ENCODE results near the gene CCNQ.
"Not testable (repeated sequence)": the region's sequence is repeated elsewhere in the genome, so short reads cannot be mapped to it uniquely, and the experiment has no call there.

The CCNQ gene

DNA sequence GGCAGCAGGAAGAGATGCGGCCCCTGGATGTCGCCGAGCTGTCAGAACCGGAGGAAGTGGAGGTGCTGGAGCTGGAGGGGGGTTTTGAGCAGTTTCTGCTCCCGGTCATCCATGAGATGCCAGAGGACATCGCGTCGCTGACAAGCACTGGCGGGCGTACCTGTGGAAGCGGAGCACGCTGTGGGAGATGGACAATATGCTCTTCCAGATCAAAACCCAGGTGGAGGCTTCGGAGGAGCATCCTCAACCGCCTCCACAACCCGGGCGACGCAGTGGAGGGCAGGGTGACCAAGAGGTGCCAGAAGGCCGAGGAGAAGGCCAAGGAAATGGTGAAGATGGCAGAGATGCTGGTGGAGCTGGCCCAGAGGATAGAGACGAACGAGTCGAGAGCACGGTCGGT is 7.6 kb upstream of the CCNQ start:
- CTCF ChIA-PET, result interaction anchor here (1.0 to 1.3 kb wide), 4 partner anchors 14 to 67 kb away, joined by 3 to 4 read pairs (median 3); no protein-coding TSS in a partner anchor
- POLR2A ChIA-PET, result no interaction called here
- TF ChIP-seq, protein P1, sequence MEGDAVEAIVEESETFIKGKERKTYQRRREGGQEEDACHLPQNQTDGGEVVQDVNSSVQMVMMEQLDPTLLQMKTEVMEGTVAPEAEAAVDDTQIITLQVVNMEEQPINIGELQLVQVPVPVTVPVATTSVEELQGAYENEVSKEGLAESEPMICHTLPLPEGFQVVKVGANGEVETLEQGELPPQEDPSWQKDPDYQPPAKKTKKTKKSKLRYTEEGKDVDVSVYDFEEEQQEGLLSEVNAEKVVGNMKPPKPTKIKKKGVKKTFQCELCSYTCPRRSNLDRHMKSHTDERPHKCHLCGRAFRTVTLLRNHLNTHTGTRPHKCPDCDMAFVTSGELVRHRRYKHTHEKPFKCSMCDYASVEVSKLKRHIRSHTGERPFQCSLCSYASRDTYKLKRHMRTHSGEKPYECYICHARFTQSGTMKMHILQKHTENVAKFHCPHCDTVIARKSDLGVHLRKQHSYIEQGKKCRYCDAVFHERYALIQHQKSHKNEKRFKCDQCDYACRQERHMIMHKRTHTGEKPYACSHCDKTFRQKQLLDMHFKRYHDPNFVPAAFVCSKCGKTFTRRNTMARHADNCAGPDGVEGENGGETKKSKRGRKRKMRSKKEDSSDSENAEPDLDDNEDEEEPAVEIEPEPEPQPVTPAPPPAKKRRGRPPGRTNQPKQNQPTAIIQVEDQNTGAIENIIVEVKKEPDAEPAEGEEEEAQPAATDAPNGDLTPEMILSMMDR (IDR thresholded peaks at IDR 0.05; ENCODE audit: control extremely low read depth, extremely low read depth, low read depth, missing control alignments), result no peak
- no peak for DNase-seq (ENCODE audit: extremely low spot score)

DNA sequence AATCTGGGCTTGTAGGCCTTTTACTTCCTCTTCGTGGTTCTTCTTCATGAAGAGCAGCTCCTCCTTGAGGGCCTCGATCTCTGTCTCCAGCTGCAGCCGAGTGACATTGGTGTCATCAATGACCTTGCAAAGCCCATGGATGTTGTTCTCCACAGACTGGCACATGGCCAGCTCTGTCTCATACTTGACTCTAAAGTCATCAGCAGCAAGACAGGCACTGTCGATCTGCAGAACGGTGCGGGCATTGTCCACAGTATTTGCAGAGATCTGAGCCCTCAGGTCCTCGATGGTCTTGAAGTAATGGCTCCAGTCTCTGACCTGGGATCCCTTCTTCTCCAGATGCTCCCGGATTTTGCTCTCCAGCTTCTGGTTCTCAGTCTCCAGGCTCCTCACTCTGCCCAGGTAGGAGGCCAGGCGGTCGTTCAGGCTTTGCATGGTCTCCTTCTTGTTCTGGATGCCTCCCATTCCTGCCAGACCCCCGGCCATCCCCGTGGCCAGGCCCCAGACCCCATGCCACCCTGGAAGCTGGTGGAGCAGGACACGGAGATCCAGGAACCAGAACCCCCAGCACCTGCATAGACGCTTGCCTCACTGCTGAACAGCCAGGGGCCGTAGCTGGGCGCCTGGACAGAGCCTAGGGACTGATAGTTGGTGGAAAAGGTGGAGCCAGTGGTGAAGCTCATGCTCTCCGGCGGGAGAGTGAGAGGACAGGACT is 5.9 kb upstream of the CCNQ start:
- POLR2A ChIA-PET; DNase-seq (ENCODE audit: extremely low spot score): not testable (repeated sequence)
- CTCF ChIA-PET, result interaction anchor here (1.1 to 1.5 kb wide), 4 partner anchors 34 to 663 kb away, joined by 3 read pairs; no protein-coding TSS in a partner anchor

DNA sequence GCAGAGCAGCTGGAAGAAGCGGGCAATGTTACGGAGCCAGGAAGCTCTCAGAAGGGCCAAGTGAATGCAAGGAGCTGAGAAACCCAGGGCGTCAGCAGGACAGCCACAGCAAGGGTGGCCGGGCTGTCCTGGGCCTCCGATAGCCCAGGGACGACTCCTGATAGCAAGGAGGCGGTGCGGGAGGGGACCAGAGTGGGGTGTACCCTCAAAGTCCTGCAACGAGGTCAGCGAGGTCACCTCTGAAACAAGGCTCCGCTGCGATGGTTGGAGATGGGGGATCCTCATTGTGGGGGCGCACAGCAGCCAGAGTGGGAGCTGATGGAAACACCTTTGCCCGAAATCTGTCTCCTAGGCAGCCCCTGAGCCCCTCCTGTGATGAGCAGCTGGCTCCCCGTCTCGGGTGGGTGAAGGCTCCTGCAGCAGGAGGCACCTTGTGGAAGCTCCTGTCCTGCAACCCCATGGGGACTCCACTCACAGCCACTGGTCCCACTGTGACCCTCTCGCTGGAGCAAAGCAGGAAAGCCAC is 4.3 kb upstream of the CCNQ start:
- POLR2A ChIA-PET, result no interaction called here
- TF ChIP-seq, protein P1 (IDR thresholded peaks at IDR 0.05; ENCODE audit: control extremely low read depth, extremely low read depth, low read depth, missing control alignments), result no peak
- no peak for DNase-seq (ENCODE audit: extremely low spot score)
- CTCF ChIA-PET, result interaction anchor here (1.0 to 1.1 kb wide), 2 partner anchors 9 to 64 kb away, joined by 3 to 4 read pairs; no protein-coding TSS in a partner anchor

DNA sequence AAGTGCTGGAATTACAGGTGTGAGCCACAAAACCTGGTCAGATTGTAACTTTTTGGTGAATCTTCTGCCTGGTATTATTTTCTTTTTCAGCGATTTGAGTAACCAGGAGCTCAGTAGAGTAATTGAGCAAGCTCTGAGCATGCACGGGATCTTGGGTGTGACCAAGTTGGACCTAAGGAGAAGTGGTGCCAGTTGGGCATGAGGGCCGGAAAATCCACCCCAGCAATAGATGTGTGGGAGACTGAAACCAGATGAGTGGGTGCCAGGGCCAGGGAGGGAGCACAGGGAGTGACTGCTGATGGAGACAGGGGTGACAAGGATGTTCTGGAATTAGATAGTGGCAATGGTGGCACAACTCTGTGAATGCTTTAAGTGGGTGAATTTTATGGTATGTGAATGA is 3.7 kb upstream of the CCNQ start:
- POLR2A ChIA-PET, result no interaction called here

DNA sequence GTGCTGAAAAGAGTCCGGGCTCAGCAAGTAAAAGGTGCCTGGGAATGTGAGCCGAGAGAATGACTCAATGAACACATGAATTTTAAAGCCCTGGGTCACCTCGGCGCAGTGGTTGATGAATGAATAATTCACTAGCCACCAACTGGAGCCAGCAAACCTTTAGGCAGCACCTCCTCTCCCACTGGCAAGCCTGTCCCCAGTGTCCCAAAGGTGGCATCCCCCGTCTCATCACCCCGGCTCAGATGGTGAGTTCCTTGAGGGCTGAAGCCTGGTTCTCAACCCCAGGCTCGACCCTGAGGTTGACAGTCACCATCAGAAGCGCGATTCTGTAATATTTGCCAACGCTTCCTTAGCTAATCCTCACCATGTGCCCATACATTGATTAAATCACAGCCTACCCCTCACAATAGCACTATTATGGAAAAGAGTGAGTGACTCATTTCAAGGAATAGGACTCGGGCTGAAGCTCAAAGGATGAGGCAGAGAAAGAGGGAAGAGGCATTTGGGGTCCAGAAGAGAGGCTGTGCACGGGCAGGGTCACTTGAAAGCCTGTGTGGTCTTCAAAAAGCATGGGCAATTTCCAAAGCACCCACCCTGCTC is 2.7 kb upstream of the CCNQ start:
- ChIA-PET POLR2A (no interaction called here), CTCF (interaction anchor here (1.8 to 6.3 kb wide), 2 partner anchors 8 to 66 kb away, joined by 7 to 39 read pairs; no protein-coding TSS in a partner anchor)
- no peak for DNase-seq (ENCODE audit: extremely low spot score)
- TF ChIP-seq, protein P1 (IDR thresholded peaks at IDR 0.05; ENCODE audit: control extremely low read depth, extremely low read depth, low read depth, missing control alignments), result no peak

More for the DNA sequence above, 3.7 kb upstream of the CCNQ start:
- DNase-seq (ENCODE audit: extremely low spot score), result no peak
- CTCF ChIA-PET, result interaction anchor here (1.1 kb wide), 1 partner anchor 63 kb away, joined by 4 read pairs; no protein-coding TSS in a partner anchor
- TF ChIP-seq, protein P1 (IDR thresholded peaks at IDR 0.05; ENCODE audit: control extremely low read depth, extremely low read depth, low read depth, missing control alignments), result no peak

DNA sequence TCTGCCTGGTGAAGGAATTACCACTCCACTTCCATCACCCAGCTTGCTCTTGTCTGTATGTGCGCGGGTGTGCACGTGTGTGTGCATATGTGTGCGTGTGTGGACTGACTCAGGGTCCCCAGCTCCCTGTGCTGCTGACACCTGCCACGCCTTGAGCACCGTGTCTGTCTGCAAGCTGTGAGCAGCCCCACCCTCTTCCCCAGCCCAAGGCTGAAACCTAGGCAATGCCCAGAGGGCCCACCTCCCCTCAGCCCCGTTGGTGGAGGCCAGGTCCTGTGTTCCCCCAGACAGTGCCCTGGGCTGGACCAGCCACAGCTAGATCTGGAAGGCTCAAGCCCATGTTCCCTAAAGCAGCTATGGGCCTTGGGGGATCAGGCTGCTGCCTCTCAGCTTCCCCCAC is 2.0 kb upstream of the CCNQ start:
- TF ChIP-seq, protein P1 (IDR thresholded peaks at IDR 0.05; ENCODE audit: control extremely low read depth, extremely low read depth, low read depth, missing control alignments), result no peak
- CTCF ChIA-PET, result interaction anchor here (1.0 to 6.3 kb wide), 4 partner anchors 9 to 67 kb away, joined by 3 to 39 read pairs (median 5); no protein-coding TSS in a partner anchor
- DNase-seq (ENCODE audit: extremely low spot score), result no peak
- POLR2A ChIA-PET, result no interaction called here

DNA sequence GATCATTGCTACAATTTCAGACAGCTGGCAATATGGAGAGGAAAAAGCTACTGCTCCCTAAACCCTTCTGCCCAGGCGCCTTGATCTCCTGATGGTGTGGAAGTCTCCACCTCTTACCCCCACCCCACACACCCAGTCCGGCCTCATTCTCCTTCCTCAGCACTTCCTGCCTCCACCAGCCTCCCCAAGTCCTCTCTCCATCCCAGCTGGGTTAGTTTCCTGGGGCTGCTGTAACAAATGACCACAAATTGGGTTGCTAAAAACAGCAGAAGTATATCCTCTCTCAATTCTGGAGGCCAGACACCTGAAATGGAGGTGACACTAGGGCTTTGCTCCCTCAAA is 1.1 kb upstream of the CCNQ start:
- POLR2A ChIA-PET, result no interaction called here
- CTCF ChIA-PET, result interaction anchor here (1.0 to 6.3 kb wide), 5 partner anchors 10 to 68 kb away, joined by 3 to 39 read pairs (median 3); no protein-coding TSS in a partner anchor
- no peak for DNase-seq (ENCODE audit: extremely low spot score)
- TF ChIP-seq, protein P1 (IDR thresholded peaks at IDR 0.05; ENCODE audit: control extremely low read depth, extremely low read depth, low read depth, missing control alignments), result no peak
